ENCODE data around the gene BMP6.

- TF ChIP-seq CTCF (IDR thresholded peaks at IDR 0.05) (no peak), POLR2AphosphoS5 (IDR thresholded peaks at IDR 0.05; ENCODE audit: low read depth, low read length) (no peak), SIN3A (IDR thresholded peaks at IDR 0.05; ENCODE audit: borderline replicate concordance, insufficient read depth, low read depth, low read length) (no peak), REST (IDR thresholded peaks at IDR 0.05; ENCODE audit: insufficient read depth in 1 of 2, low read depth in 2 of 2, low read length in 1 of 2) (no peak), TCF7L2 (IDR thresholded peaks at IDR 0.05; ENCODE audit: low read depth, low read length) (no peak)
Observed at GRCh38 chr6:7883381-7883780, 157.5 kb downstream of the BMP6 start.
